Neural progenitor cell (in vitro differentiated cells): ENCODE measurements around the gene HNRNPAB. TPM values are rescaled to one million over a fixed set of nuclear protein-coding genes. Genes with fewer than 3 reads are reported as not detected.

Experiments
- DNase-seq: peaks from one replicate; pipeline ENCODE4 v3.0.0-alpha.2; 2016; ENCODE audit warnings: low spot score
- H2AFZ ChIP-seq: fragments of 200-600 bp; sonication (generic); replicated peaks from 2 replicates; pipeline ENCODE4 v1.6.1; 2016; ENCODE audit warnings: antibody characterized with exemption
- H3F3A ChIP-seq: fragments of 200-600 bp; sonication (generic); 2 replicates; pipeline ENCODE4 v1.6.1; 2016; ENCODE audit warnings: antibody characterized with exemption, low read depth
- H3K27ac ChIP-seq: fragments of 200-600 bp; sonication (generic); 2 replicates; pipeline ENCODE4 v1.5.1; 2016; ENCODE audit warnings: mild to moderate bottlenecking
- H3K27me3 ChIP-seq: fragments of 200-600 bp; sonication (generic); 2 replicates; pipeline ENCODE4 v1.6.1; 2016; ENCODE audit warnings: mild to moderate bottlenecking, moderate library complexity
- H3K36me3 ChIP-seq: fragments of 200-600 bp; sonication (generic); 2 replicates; pipeline ENCODE4 v1.5.1; 2016
- H3K4me1 ChIP-seq: fragments of 200-600 bp; sonication (generic); 2 replicates; pipeline ENCODE4 v1.6.1; 2016; ENCODE audit warnings: mixed run types
- H3K4me2 ChIP-seq: fragments of 200-600 bp; sonication (generic); 2 replicates; pipeline ENCODE4 v1.6.1; 2016
- H3K4me3 ChIP-seq: fragments of 200-600 bp; sonication (generic); 2 replicates; pipeline ENCODE4 v1.5.1; 2016
- H3K79me2 ChIP-seq: fragments of 200-600 bp; sonication (generic); 2 replicates; pipeline ENCODE4 v1.6.1; 2016; ENCODE audit warnings: low read depth
- H3K9ac ChIP-seq: fragments of 200-600 bp; sonication (generic); 2 replicates; pipeline ENCODE4 v1.6.1; 2016
- H3K9me3 ChIP-seq: fragments of 200-600 bp; sonication (generic); 2 replicates; pipeline ENCODE4 v1.5.1; 2016; ENCODE audit warnings: low read depth
- H4K20me1 ChIP-seq: fragments of 200-600 bp; sonication (generic); 2 replicates; pipeline ENCODE4 v1.6.1; 2016; ENCODE audit warnings: low read depth
- H3K27ac Mint-ChIP-seq: 3 replicates; pipeline ENCODE4 v1.8.0; 2021; ENCODE audit warnings: mixed read lengths
- H3K27me3 Mint-ChIP-seq: 2 replicates; pipeline ENCODE4 v1.8.0; 2022; ENCODE audit warnings: low read depth, mild to moderate bottlenecking, inconsistent platforms, moderate library complexity, mixed read lengths; ENCODE audit not compliant: insufficient read depth
- H3K36me3 Mint-ChIP-seq: 3 replicates; pipeline ENCODE4 v1.8.0; 2021; ENCODE audit warnings: mixed read lengths
- H3K4me1 Mint-ChIP-seq: 3 replicates; pipeline ENCODE4 v1.8.0; 2021; ENCODE audit warnings: mixed read lengths
- H3K4me3 Mint-ChIP-seq: 3 replicates; pipeline ENCODE4 v1.8.0; 2021; ENCODE audit warnings: mild to moderate bottlenecking, moderate library complexity, mixed read lengths
- H3K9me3 Mint-ChIP-seq: 3 replicates; pipeline ENCODE4 v1.8.0; 2020; ENCODE audit warnings: mixed read lengths
- CTCF ChIP-seq: fragments of 200-600 bp; sonication (generic); IDR thresholded peaks from 2 replicates; pipeline ENCODE4 v1.5.1; 2017; ENCODE audit warnings: antibody characterized with exemption, mild to moderate bottlenecking
- EZH2 ChIP-seq: fragments of 200-600 bp; sonication (generic); IDR thresholded peaks from 2 replicates; pipeline ENCODE4 v1.6.1; 2017; ENCODE audit warnings: antibody characterized with exemption, mild to moderate bottlenecking, moderate library complexity
- EZH2phosphoT487 ChIP-seq: fragments of 200-600 bp; sonication (generic); IDR thresholded peaks from 2 replicates; pipeline ENCODE4 v1.6.1; 2017; ENCODE audit warnings: antibody characterized with exemption
- total RNA-seq: library from RNA; depleted of rRNA; stranded (reverse); fragments of >200 nt; gene quantifications from 2 replicates; pipeline ENCODE4 v1.2.3, GENCODE V29; 2015; ENCODE audit warnings: low replicate concordance

The HNRNPAB gene
- total RNA-seq, 1 donor from 2014 or later, result 195 TPM

- Histone ChIP-seq H3K4me2 (peak within 1 kb of the TSS; percentile 88), H3F3A (peaks cover 30% of the 10 kb centered on the region), H3K27ac (peak within 1 kb of the TSS; percentile 6), H3K9me3 (no peaks in the 10 kb centered on the region), H4K20me1 (peaks cover 26% of the 10 kb centered on the region), H3K79me2 (peaks cover 18% of the 10 kb centered on the region), H3K4me1 (peaks cover 9% of the 10 kb centered on the region), H2AFZ (peak within 1 kb of the TSS; percentile 85), H3K9ac (peak within 1 kb of the TSS; percentile 55), H3K36me3 (no peaks in the 10 kb centered on the region), H3K27me3 (no peaks in the 10 kb centered on the region), H3K4me3 (peak within 1 kb of the TSS; percentile 60)
- no peaks in the 10 kb centered on the region for H3K9me3 Mint-ChIP-seq
- peaks cover 24% of the 10 kb centered on the region for H3K4me1 Mint-ChIP-seq
- peak; percentile 91 for DNase-seq
- peaks cover 14% of the 10 kb centered on the region for H3K27me3 Mint-ChIP-seq
- TF ChIP-seq CTCF (peak; percentile 28), EZH2phosphoT487 (no peak), EZH2 (peak; percentile 31)
- H3K36me3 Mint-ChIP-seq, result peaks cover 28% of the 10 kb centered on the region
- no peak within 1 kb of the TSS for H3K27ac Mint-ChIP-seq
- peak within 1 kb of the TSS; percentile 85 for H3K4me3 Mint-ChIP-seq
Measured at GRCh38 chr5:178232124-178232919, 28.0 kb downstream of the HNRNPAB start, which contains the start of gene PHYKPL. Gene PHYKPL, minus strand, starts transcription at chr5:178232802. Its CDS starts 252 bp downstream, at chr5:178232550.

GRCh38 chr5:178232920-178233429 lies 28.6 kb downstream of the HNRNPAB start:
- no peak for DNase-seq
- peaks cover 26% of the 10 kb centered on the region for H4K20me1 ChIP-seq
- no peaks in the 10 kb centered on the region for H3K9me3 ChIP-seq
- Mint-ChIP-seq H3K27ac (no peak overlapping the region), H3K4me3 (peak overlapping the region; percentile 81), H3K27me3 (peaks cover 11% of the 10 kb centered on the region), H3K4me1 (peaks cover 24% of the 10 kb centered on the region), H3K9me3 (no peaks in the 10 kb centered on the region), H3K36me3 (peaks cover 22% of the 10 kb centered on the region)
- peak overlapping the region; percentile 60 for H3K4me3 ChIP-seq
- H3K36me3 ChIP-seq, result no peaks in the 10 kb centered on the region
- peak overlapping the region; percentile 85 for H2AFZ ChIP-seq
- no peak for TF ChIP-seq EZH2
- TF ChIP-seq EZH2phosphoT487, result no peak
- TF ChIP-seq CTCF, result no peak
- H3K27ac ChIP-seq, result no peak overlapping the region
- H3K79me2 ChIP-seq, result peaks cover 18% of the 10 kb centered on the region
- H3K27me3 ChIP-seq, result no peaks in the 10 kb centered on the region
- H3K9ac ChIP-seq, result no peak overlapping the region
- peaks cover 9% of the 10 kb centered on the region for H3K4me1 ChIP-seq
- peak overlapping the region; percentile 88 for H3K4me2 ChIP-seq
- H3F3A ChIP-seq, result peaks cover 30% of the 10 kb centered on the region

GRCh38 chr5:178234121-178234749 lies 29.9 kb downstream of the HNRNPAB start:
- H3K4me3 Mint-ChIP-seq, result peak overlapping the region; percentile 24
- H3K27me3 Mint-ChIP-seq, result peaks cover 6% of the 10 kb centered on the region
- H3K9me3 ChIP-seq, result no peaks in the 10 kb centered on the region
- no peak overlapping the region for H3K4me3 ChIP-seq
- peaks cover 9% of the 10 kb centered on the region for H3K4me1 ChIP-seq
- H3F3A ChIP-seq, result peaks cover 30% of the 10 kb centered on the region
- no peak overlapping the region for H2AFZ ChIP-seq
- H3K4me1 Mint-ChIP-seq, result peaks cover 23% of the 10 kb centered on the region
- H3K9ac ChIP-seq, result no peak overlapping the region
- H3K27me3 ChIP-seq, result no peaks in the 10 kb centered on the region
- H3K4me2 ChIP-seq, result no peak overlapping the region
- H3K36me3 Mint-ChIP-seq, result peaks cover 15% of the 10 kb centered on the region
- H4K20me1 ChIP-seq, result peaks cover 24% of the 10 kb centered on the region
- TF ChIP-seq EZH2phosphoT487 (no peak), EZH2 (no peak), CTCF (no peak)
- H3K79me2 ChIP-seq, result peaks cover 18% of the 10 kb centered on the region
- no peaks in the 10 kb centered on the region for H3K36me3 ChIP-seq
- H3K27ac ChIP-seq, result no peak overlapping the region
- no peaks in the 10 kb centered on the region for H3K9me3 Mint-ChIP-seq
- no peak for DNase-seq
- no peak overlapping the region for H3K27ac Mint-ChIP-seq
